ENCODE measurements around the gene MTAP.

The MTAP gene

GRCh38 chr9:21789541-21790037, 12.8 kb upstream of the MTAP start:
- TF ChIP-seq GATA2 (IDR thresholded peaks at IDR 0.05; ENCODE audit: low read depth, low read length) (no peak), GATA3 (IDR thresholded peaks at IDR 0.05; ENCODE audit: low read depth, low read length) (no peak)

- TF ChIP-seq GATA3 (IDR thresholded peaks at IDR 0.05; ENCODE audit: low read depth, low read length) (no peak), GATA2 (IDR thresholded peaks at IDR 0.05; ENCODE audit: low read depth, low read length) (no peak)
These were observed 7.0 kb upstream of the MTAP start for GRCh38 chr9:21795483-21795882.

GRCh38 chr9:21796768-21797167, 5.7 kb upstream of the MTAP start:
- TF ChIP-seq GATA3 (IDR thresholded peaks at IDR 0.05; ENCODE audit: low read depth, low read length) (no peak), GATA2 (IDR thresholded peaks at IDR 0.05; ENCODE audit: low read depth, low read length) (no peak)

GRCh38 chr9:21800931-21801682, 1.3 kb upstream of the MTAP start:
- TF ChIP-seq GATA2 (IDR thresholded peaks at IDR 0.05; ENCODE audit: low read depth, low read length) (no peak), GATA3 (IDR thresholded peaks at IDR 0.05; ENCODE audit: low read depth, low read length) (no peak)

- TF ChIP-seq GATA3 (IDR thresholded peaks at IDR 0.05; ENCODE audit: low read depth, low read length) (no peak), GATA2 (IDR thresholded peaks at IDR 0.05; ENCODE audit: low read depth, low read length) (no peak)
These were observed 586 bp upstream of the MTAP start for GRCh38 chr9:21801683-21802417.

- TF ChIP-seq GATA2 (IDR thresholded peaks at IDR 0.05; ENCODE audit: low read depth, low read length) = no peak
- no peak for TF ChIP-seq GATA3 (IDR thresholded peaks at IDR 0.05; ENCODE audit: low read depth, low read length)
These were observed 1.2 kb downstream of the MTAP start for GRCh38 chr9:21803649-21804048.

- no peak for TF ChIP-seq GATA3 (IDR thresholded peaks at IDR 0.05; ENCODE audit: low read depth, low read length)
- no peak for TF ChIP-seq GATA2 (IDR thresholded peaks at IDR 0.05; ENCODE audit: low read depth, low read length)
These were observed 1.9 kb downstream of the MTAP start for GRCh38 chr9:21804331-21804730.

- TF ChIP-seq GATA3 (IDR thresholded peaks at IDR 0.05; ENCODE audit: low read depth, low read length) (no peak), GATA2 (IDR thresholded peaks at IDR 0.05; ENCODE audit: low read depth, low read length) (no peak)
These were observed 2.4 kb downstream of the MTAP start for GRCh38 chr9:21804791-21805190.

- TF ChIP-seq GATA2 (IDR thresholded peaks at IDR 0.05; ENCODE audit: low read depth, low read length) = no peak
- no peak for TF ChIP-seq GATA3 (IDR thresholded peaks at IDR 0.05; ENCODE audit: low read depth, low read length)
These were observed 4.2 kb downstream of the MTAP start for GRCh38 chr9:21806644-21807043.

- TF ChIP-seq GATA2 (IDR thresholded peaks at IDR 0.05; ENCODE audit: low read depth, low read length) (no peak), GATA3 (IDR thresholded peaks at IDR 0.05; ENCODE audit: low read depth, low read length) (no peak)
These were observed 8.0 kb downstream of the MTAP start for GRCh38 chr9:21810388-21810787.

GRCh38 chr9:21810881-21811280, 8.4 kb downstream of the MTAP start:
- no peak for TF ChIP-seq GATA3 (IDR thresholded peaks at IDR 0.05; ENCODE audit: low read depth, low read length)
- no peak for TF ChIP-seq GATA2 (IDR thresholded peaks at IDR 0.05; ENCODE audit: low read depth, low read length)

GRCh38 chr9:21811914-21812313, 9.5 kb downstream of the MTAP start:
- TF ChIP-seq GATA3 (IDR thresholded peaks at IDR 0.05; ENCODE audit: low read depth, low read length) = no peak

- TF ChIP-seq GATA2 (IDR thresholded peaks at IDR 0.05; ENCODE audit: low read depth, low read length) = no peak
- no peak for TF ChIP-seq GATA3 (IDR thresholded peaks at IDR 0.05; ENCODE audit: low read depth, low read length)
These were observed 10.0 kb downstream of the MTAP start for GRCh38 chr9:21812415-21812814.

- no peak for TF ChIP-seq GATA2 (IDR thresholded peaks at IDR 0.05; ENCODE audit: low read depth, low read length)
- no peak for TF ChIP-seq GATA3 (IDR thresholded peaks at IDR 0.05; ENCODE audit: low read depth, low read length)
These were observed 10.6 kb downstream of the MTAP start for GRCh38 chr9:21812946-21813568.

All from SH-SY5Y (cell line).